ENCODE data around the gene VRK1. TPM values are rescaled to one million over a fixed set of nuclear protein-coding genes. Genes with fewer than 3 reads are reported as not detected.

The VRK1 gene
- 12.8 and 23.5 TPM in 2 replicates for total RNA-seq

DNA sequence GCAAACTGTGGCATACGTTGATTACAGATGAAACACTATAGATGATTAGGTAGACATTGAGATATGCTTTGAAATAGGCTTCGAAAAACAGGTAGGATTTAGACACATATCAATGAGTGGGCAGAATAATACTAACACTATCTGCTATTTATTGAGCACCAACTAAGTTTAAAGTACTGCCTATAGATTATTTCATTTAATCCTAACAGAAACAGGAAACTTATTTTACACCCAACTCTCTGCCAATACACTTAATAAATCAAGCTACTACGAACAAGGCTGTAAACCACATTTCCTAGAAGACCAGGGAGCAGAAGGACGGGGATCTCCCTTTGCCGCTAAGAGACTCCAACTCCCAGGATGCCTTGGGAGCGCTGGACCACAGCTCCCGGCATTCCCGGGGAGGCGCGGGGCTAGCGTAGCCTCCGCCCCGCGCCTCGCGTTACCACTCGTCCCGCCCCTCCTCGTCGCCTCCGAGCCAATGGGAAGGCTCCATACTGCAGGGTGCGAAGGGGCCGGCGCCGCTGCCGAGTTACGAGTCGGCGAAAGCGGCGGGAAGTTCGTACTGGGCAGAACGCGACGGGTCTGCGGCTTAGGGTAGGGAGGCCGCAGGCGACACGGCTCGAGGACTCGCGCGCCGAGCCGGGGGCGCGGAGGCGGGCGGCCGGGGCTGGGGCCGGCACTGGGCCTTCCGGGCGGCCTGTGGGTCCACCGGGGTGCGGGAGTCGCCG is at the start of gene VRK1:
Gene VRK1 (plus strand): TSS at position 532 of the 731 bp plus-strand sequence. CDS start 36,090 bp downstream, outside the sequence.

